GM12878 (cell line): ENCODE data around the gene TRABD. TPM values are rescaled to one million over a fixed set of nuclear protein-coding genes. Genes with fewer than 3 reads are reported as not detected.

Experiments used
- ATAC-seq: fragments of 200-7000 bp; cut with Tn5 transposase; 3 replicates; pipeline ENCODE4 v1.9.1; 2020; ENCODE audit warnings: mild to moderate bottlenecking, moderate library complexity
- BruUV-seq: library from RNA; stranded (reverse); fragments of 400-500 nt; replicated peaks from 2 replicates; lab custom pipeline; 2021; lab: Mats Ljungman, UMichigan
- CTCF ChIA-PET: fragments of 300-600 bp; sonication (Branson Sonifier 250); formaldehyde crosslinking; extraction: SDS; loops from one replicate; lab custom pipeline; 2021; ENCODE audit warnings: inconsistent platforms; lab: Yijun Ruan, JAX
- POLR2A ChIA-PET: fragments of 350-600 bp; formaldehyde crosslinking; extraction: SDS; loops from one replicate; lab custom pipeline; 2021; ENCODE audit warnings: inconsistent platforms; lab: Charles Lee
- RAD21 ChIA-PET: fragments of 300-600 bp; sonication (Branson Sonifier 250); formaldehyde crosslinking; loops from one replicate; lab custom pipeline; 2023; ENCODE audit warnings: antibody characterized with exemption; ENCODE audit not compliant: unreplicated experiment; lab: Charles Lee
- SMC1A ChIA-PET: fragments of 300-600 bp; sonication (Branson Sonifier 250); formaldehyde crosslinking; loops from one replicate; lab custom pipeline; 2023; ENCODE audit not compliant: unreplicated experiment, uncharacterized antibody; lab: Charles Lee
- DNase-seq: peaks from one replicate; pipeline ENCODE4 v3.0.0-alpha.2; 2011; ENCODE audit warnings: low read depth, low spot score
- FAIRE-seq: peaks from 3 replicates; lab custom pipeline; 2011; peaks lifted over from hg19 to GRCh38; lab: Jason Lieb, UNC
- H2AFZ ChIP-seq: 2 replicates; pipeline ENCODE4 v1.6.0; 2011; ENCODE audit warnings: low read depth, low read length, control low read depth; ENCODE audit not compliant: control insufficient read depth
- H3K27ac ChIP-seq: 2 replicates; pipeline ENCODE4 v1.5.1; 2011; ENCODE audit warnings: control low read depth; ENCODE audit not compliant: control insufficient read depth, insufficient read depth
- H3K27me3 ChIP-seq, 2 experiments: replicated peaks in 1 of 2; 2 replicates each; pipeline versions ENCODE4 v1.6.0 to v1.6.1; 2011; ENCODE audit warnings: low read length in 1 of 2; ENCODE audit not compliant: control insufficient read depth in 2 of 2, insufficient read depth in 2 of 2
- H3K36me3 ChIP-seq, 2 experiments: 2 replicates each; pipeline ENCODE4 v1.5.1; 2011; ENCODE audit warnings: low read length in 1 of 2; ENCODE audit not compliant: control insufficient read depth in 2 of 2, insufficient read depth in 2 of 2
- H3K4me1 ChIP-seq: 2 replicates; pipeline ENCODE4 v1.6.1; 2011; ENCODE audit warnings: mild to moderate bottlenecking, low read length, moderate library complexity, mixed read lengths; ENCODE audit not compliant: control insufficient read depth, insufficient read depth
- H3K4me2 ChIP-seq: 2 replicates; pipeline ENCODE4 v1.6.0; 2011; ENCODE audit warnings: control low read depth; ENCODE audit not compliant: control insufficient read depth, insufficient read depth
- H3K4me3 ChIP-seq: fragments of 200-600 bp; sonication (generic); 2 replicates; pipeline ENCODE4 v1.5.1; 2016
- H3K79me2 ChIP-seq: 2 replicates; pipeline ENCODE4 v1.6.0; 2011; ENCODE audit warnings: low read length; ENCODE audit not compliant: control insufficient read depth, insufficient read depth
- H3K9ac ChIP-seq: 2 replicates; pipeline ENCODE4 v1.8.0; 2011; ENCODE audit warnings: low read length, control low read depth, mixed read lengths; ENCODE audit not compliant: control insufficient read depth, insufficient read depth
- H3K9me3 ChIP-seq: replicated peaks from 3 replicates; pipeline ENCODE4 v1.5.1; 2011; ENCODE audit warnings: mild to moderate bottlenecking, low read length; ENCODE audit not compliant: control insufficient read depth, insufficient read depth
- H4K20me1 ChIP-seq: 2 replicates; pipeline ENCODE4 v1.6.0; 2011; ENCODE audit not compliant: control insufficient read depth, insufficient read depth
- BHLHE40 ChIP-seq, 2 experiments: fragments of 450-650 bp in 1 of 2; IDR thresholded peaks; 2 replicates each; pipeline ENCODE4 v1.6.1; 2011 to 2017; ENCODE audit warnings: low read depth in 2 of 2, borderline replicate concordance in 1 of 2, improper control_type of control experiment in 1 of 2, low read length in 1 of 2, mild to moderate bottlenecking in 1 of 2
- CHD4 ChIP-seq: fragments of 200-600 bp; sonication (generic); IDR thresholded peaks from 2 replicates; pipeline ENCODE4 v1.6.1; 2016; ENCODE audit warnings: mild to moderate bottlenecking
- ELK1 ChIP-seq: IDR thresholded peaks from 2 replicates; pipeline ENCODE4 v1.6.1; 2012; ENCODE audit warnings: low read depth, low read length, improper control_type of control experiment
- HDAC6 ChIP-seq: fragments of 200-600 bp; sonication (generic); IDR thresholded peaks from one replicate; pipeline ENCODE4 v1.8.0; 2017; ENCODE audit warnings: antibody characterized with exemption; ENCODE audit not compliant: unreplicated experiment
- IRF4 ChIP-seq: IDR thresholded peaks from 2 replicates; pipeline ENCODE4 v1.6.1; 2011; ENCODE audit warnings: low read depth, low read length
- MLLT1 ChIP-seq: fragments of 450-650 bp; IDR thresholded peaks from 2 replicates; pipeline ENCODE4 v1.6.1; 2016; ENCODE audit warnings: mild to moderate bottlenecking
- NFYA ChIP-seq: IDR thresholded peaks from 2 replicates; pipeline ENCODE4 v1.6.1; 2011; ENCODE audit warnings: low read depth, mild to moderate bottlenecking, low read length, improper control_type of control experiment, borderline replicate concordance
- NRF1 ChIP-seq: conservative IDR thresholded peaks from 2 replicates; pipeline ENCODE4 v1.6.1; 2011; ENCODE audit warnings: mild to moderate bottlenecking, low read depth, low read length, improper control_type of control experiment
- PAX5 ChIP-seq: IDR thresholded peaks from 2 replicates; pipeline ENCODE4 v1.6.1; 2011; ENCODE audit warnings: low read depth, low read length, borderline replicate concordance
- SUPT20H ChIP-seq: IDR thresholded peaks from 2 replicates; pipeline ENCODE4 v1.6.1; 2011; ENCODE audit warnings: low read depth, mild to moderate bottlenecking, low read length, moderate library complexity, borderline replicate concordance; ENCODE audit not compliant: control insufficient read depth
- SUZ12 ChIP-seq: fragments of 200-600 bp; sonication (generic); IDR thresholded peaks from one replicate; pipeline ENCODE4 v1.6.1; 2018; ENCODE audit warnings: antibody characterized with exemption, mild to moderate bottlenecking; ENCODE audit not compliant: unreplicated experiment
- ZBTB33 ChIP-seq: fragments of 450-650 bp; IDR thresholded peaks from 2 replicates; pipeline ENCODE4 v1.6.1; 2017; ENCODE audit warnings: mild to moderate bottlenecking
- ZNF622 ChIP-seq: fragments of 450-650 bp; IDR thresholded peaks from 2 replicates; pipeline ENCODE4 v1.6.1; 2017; ENCODE audit warnings: mild to moderate bottlenecking, inconsistent platforms
- WGBS: methylation state at CpG from one replicate; pipeline ENCODE4 v1.1.6; 2016; ENCODE audit warnings: low lambda C conversion rate; ENCODE audit not compliant: insufficient replicate concordance, insufficient coverage; ENCODE audit errors: missing lambda C conversion rate; 5-methylcytosine and 5-hydroxymethylcytosine counted together
- in situ Hi-C: fragments of 300-500 bp; cut with MboI; formaldehyde crosslinking; loops from 9 replicates; pipeline ENCODE4 v1.14.3; 2018; ENCODE audit warnings: mixed read lengths
- intact Hi-C: fragments of 100-400 bp; cut with micrococcal nuclease; formaldehyde crosslinking; loops from one replicate; pipeline ENCODE4 v1.14.2; 2022; ENCODE audit not compliant: unreplicated experiment
- polyA plus RNA-seq, 11 experiments: library from polyadenylated mRNA; depleted of rRNA in 4 of 11; unstranded in 6 of 11; stranded (reverse) in 5 of 11; fragments of >200 nt; fragmentation: Nextera tagmentation in 4 of 11; fragmentation: Illumina TruSeq in 1 of 11; extraction: Ambion mirVana in 4 of 11; extraction: Trizol in 1 of 11; gene quantifications; 1 replicate in 1 of 11; 2 replicates in 10 of 11; pipeline versions ENCODE4 v1.2.1 to v1.2.3, GENCODE V29; 2011 to 2016; ENCODE audit warnings: inconsistent platforms in 2 of 11, missing spikeins in 2 of 11, low read depth in 1 of 11
- total RNA-seq, 4 experiments: library from RNA; depleted of rRNA in 3 of 4; stranded (reverse); fragments of >200 nt in 3 of 4; fragmentation: Illumina TruSeq in 1 of 4; extraction: Trizol in 1 of 4; gene quantifications; 2 replicates each; pipeline versions ENCODE4 v1.2.1 to v1.2.3, GENCODE V29; 2013 to 2021
- TF ChIP-seq, protein P1 (sequence below): fragments of 450-650 bp; IDR thresholded peaks from 2 replicates; pipeline ENCODE4 v1.6.1; 2017; ENCODE audit warnings: borderline replicate concordance
- TF ChIP-seq, protein P2 (sequence below): fragments of 450-650 bp; IDR thresholded peaks from 2 replicates; pipeline ENCODE4 v1.6.1; 2017; ENCODE audit warnings: antibody characterized with exemption, mild to moderate bottlenecking, moderate library complexity

Gene TRABD
- total and polyA plus RNA-seq, 10 of the 15 experiments (the other 5 are each of a cell fraction or from before 2014, with no cell fraction given) = 0.43 to 116 (median 58.1) TPM

GRCh38 chr22:50226875-50227165 lies 41.1 kb downstream of the TRABD start:
- SMC1A ChIA-PET = interaction anchor here (1.3 kb wide), 1 partner anchor 78 kb away, joined by 3 read pairs; no protein-coding TSS in a partner anchor
- in situ Hi-C loops = no loop called here
- Histone ChIP-seq H4K20me1 (no peaks in the 10 kb centered on the region), H3K9ac (no peak overlapping the region), H3K9me3 (no peaks in the 10 kb centered on the region), H3K27ac (no peak overlapping the region), H3K79me2 (no peaks in the 10 kb centered on the region), H3K27me3 (no peaks in the 10 kb centered on the region), H3K4me2 (no peak overlapping the region), H3K36me3 (peaks cover 9 to 21% of the 10 kb centered on the region in 2 experiments; a peak in 3 of 4 replicates), H3K4me1 (no peaks in the 10 kb centered on the region), H2AFZ (no peak overlapping the region), H3K4me3 (no peak overlapping the region)
- ATAC-seq (no peak), FAIRE-seq (no peak), DNase-seq (no peak)
- intact Hi-C loops = no loop called here
- no TSS peak for BruUV-seq
- RAD21 ChIA-PET = no interaction called here
- POLR2A ChIA-PET = no interaction called here
- WGBS = 89% methylated on average over 12 of the region's 18 CpGs
- CTCF ChIA-PET = no interaction called here
- TF ChIP-seq NFYA = no peak
- TF ChIP-seq BHLHE40 (IDR thresholded peaks at IDR 0.05; ENCODE audit: borderline replicate concordance in 1 of 2, low read depth in 2 of 2, low read length in 1 of 2) = no peak
- no peak for TF ChIP-seq SUZ12
- TF ChIP-seq, protein P1, sequence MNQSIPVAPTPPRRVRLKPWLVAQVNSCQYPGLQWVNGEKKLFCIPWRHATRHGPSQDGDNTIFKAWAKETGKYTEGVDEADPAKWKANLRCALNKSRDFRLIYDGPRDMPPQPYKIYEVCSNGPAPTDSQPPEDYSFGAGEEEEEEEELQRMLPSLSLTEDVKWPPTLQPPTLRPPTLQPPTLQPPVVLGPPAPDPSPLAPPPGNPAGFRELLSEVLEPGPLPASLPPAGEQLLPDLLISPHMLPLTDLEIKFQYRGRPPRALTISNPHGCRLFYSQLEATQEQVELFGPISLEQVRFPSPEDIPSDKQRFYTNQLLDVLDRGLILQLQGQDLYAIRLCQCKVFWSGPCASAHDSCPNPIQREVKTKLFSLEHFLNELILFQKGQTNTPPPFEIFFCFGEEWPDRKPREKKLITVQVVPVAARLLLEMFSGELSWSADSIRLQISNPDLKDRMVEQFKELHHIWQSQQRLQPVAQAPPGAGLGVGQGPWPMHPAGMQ = no peak
- TF ChIP-seq PAX5 = no peak
- TF ChIP-seq IRF4 = no peak
- TF ChIP-seq ZBTB33 = no peak
- no peak for TF ChIP-seq HDAC6
- TF ChIP-seq ZNF622 = no peak
- TF ChIP-seq MLLT1 = no peak
- TF ChIP-seq NRF1 = no peak
- TF ChIP-seq CHD4 = no peak
- no peak for TF ChIP-seq ELK1
- TF ChIP-seq, protein P2, sequence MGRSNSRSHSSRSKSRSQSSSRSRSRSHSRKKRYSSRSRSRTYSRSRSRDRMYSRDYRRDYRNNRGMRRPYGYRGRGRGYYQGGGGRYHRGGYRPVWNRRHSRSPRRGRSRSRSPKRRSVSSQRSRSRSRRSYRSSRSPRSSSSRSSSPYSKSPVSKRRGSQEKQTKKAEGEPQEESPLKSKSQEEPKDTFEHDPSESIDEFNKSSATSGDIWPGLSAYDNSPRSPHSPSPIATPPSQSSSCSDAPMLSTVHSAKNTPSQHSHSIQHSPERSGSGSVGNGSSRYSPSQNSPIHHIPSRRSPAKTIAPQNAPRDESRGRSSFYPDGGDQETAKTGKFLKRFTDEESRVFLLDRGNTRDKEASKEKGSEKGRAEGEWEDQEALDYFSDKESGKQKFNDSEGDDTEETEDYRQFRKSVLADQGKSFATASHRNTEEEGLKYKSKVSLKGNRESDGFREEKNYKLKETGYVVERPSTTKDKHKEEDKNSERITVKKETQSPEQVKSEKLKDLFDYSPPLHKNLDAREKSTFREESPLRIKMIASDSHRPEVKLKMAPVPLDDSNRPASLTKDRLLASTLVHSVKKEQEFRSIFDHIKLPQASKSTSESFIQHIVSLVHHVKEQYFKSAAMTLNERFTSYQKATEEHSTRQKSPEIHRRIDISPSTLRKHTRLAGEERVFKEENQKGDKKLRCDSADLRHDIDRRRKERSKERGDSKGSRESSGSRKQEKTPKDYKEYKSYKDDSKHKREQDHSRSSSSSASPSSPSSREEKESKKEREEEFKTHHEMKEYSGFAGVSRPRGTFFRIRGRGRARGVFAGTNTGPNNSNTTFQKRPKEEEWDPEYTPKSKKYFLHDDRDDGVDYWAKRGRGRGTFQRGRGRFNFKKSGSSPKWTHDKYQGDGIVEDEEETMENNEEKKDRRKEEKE = no peak
- TF ChIP-seq SUPT20H = no peak
